ENCODE measurements around the gene CACNA2D1. TPM values are rescaled to one million over a fixed set of nuclear protein-coding genes. Genes with fewer than 3 reads are reported as not detected.

Gene CACNA2D1
- total RNA-seq, 4 donors from 2014 or later = 0.30 to 12.8 (median 2.4) TPM

- Histone ChIP-seq H3K27me3 (no peaks in the 10 kb centered on the region), H3K27ac (no peak overlapping the region), H3K9me3 (no peaks in the 10 kb centered on the region), H3K36me3 (no peaks in the 10 kb centered on the region), H3K4me3 (no peak overlapping the region), H3K4me1 (no peaks in the 10 kb centered on the region)
- intact Hi-C loops (cut with DNase I) = loop anchor here (10.0 kb wide), 1 partner anchor 350 kb away; no protein-coding TSS in a partner anchor
- DNase-seq = no peak
- WGBS, 2 donors = 76 to 90% methylated on average over 6 of the region's 6 CpGs
- TF ChIP-seq POLR2A (IDR thresholded peaks at IDR 0.05) = no peak
- TF ChIP-seq CTCF (IDR thresholded peaks at IDR 0.05) = no peak
Measured at GRCh38 chr7:82224529-82224928, 219.0 kb downstream of the CACNA2D1 start.

GRCh38 chr7:82223580-82223979 is 220.0 kb downstream of the CACNA2D1 start:
- Histone ChIP-seq H3K27ac (no peak overlapping the region), H3K36me3 (no peaks in the 10 kb centered on the region), H3K9me3 (no peaks in the 10 kb centered on the region), H3K4me1 (no peaks in the 10 kb centered on the region), H3K4me3 (no peak overlapping the region), H3K27me3 (no peaks in the 10 kb centered on the region)
- TF ChIP-seq CTCF (IDR thresholded peaks at IDR 0.05) = no peak
- TF ChIP-seq POLR2A (IDR thresholded peaks at IDR 0.05) = no peak
- DNase-seq = no peak
- WGBS, 2 donors = 78 to 90% methylated on average over 3 of the region's 3 CpGs
- intact Hi-C loops (cut with DNase I) = loop anchor here (10.0 kb wide), 1 partner anchor 351 kb away; no protein-coding TSS in a partner anchor

GRCh38 chr7:82221152-82221674 is 222.4 kb downstream of the CACNA2D1 start:
- intact Hi-C loops (cut with DNase I) = loop anchor here (10.0 kb wide), 1 partner anchor 354 kb away; no protein-coding TSS in a partner anchor
- Histone ChIP-seq H3K36me3 (no peaks in the 10 kb centered on the region), H3K27ac (no peak overlapping the region), H3K27me3 (no peaks in the 10 kb centered on the region), H3K9me3 (no peaks in the 10 kb centered on the region), H3K4me3 (no peak overlapping the region), H3K4me1 (no peaks in the 10 kb centered on the region)
- DNase-seq = no peak
- TF ChIP-seq CTCF (IDR thresholded peaks at IDR 0.05) (no peak), POLR2A (IDR thresholded peaks at IDR 0.05) (no peak)
- WGBS, 2 donors = 85 to 93% methylated on average over 9 of the region's 9 CpGs

- no peak for TF ChIP-seq POLR2A (IDR thresholded peaks at IDR 0.05)
- TF ChIP-seq CTCF (IDR thresholded peaks at IDR 0.05) = no peak
- no peaks in the 10 kb centered on the region for H3K4me1 ChIP-seq
- intact Hi-C loops (cut with DNase I) = no loop called here
Measured at GRCh38 chr7:82212466-82212865, 231.1 kb downstream of the CACNA2D1 start.

GRCh38 chr7:82211333-82211732 is 232.2 kb downstream of the CACNA2D1 start:
- DNase-seq = no peak
- H3K27me3 ChIP-seq = no peaks in the 10 kb centered on the region
- no peaks in the 10 kb centered on the region for H3K9me3 ChIP-seq
- TF ChIP-seq POLR2A (IDR thresholded peaks at IDR 0.05) = no peak
- no peak for TF ChIP-seq CTCF (IDR thresholded peaks at IDR 0.05)
- H3K27ac ChIP-seq = no peak overlapping the region
- no peak overlapping the region for H3K4me3 ChIP-seq
- no peaks in the 10 kb centered on the region for H3K4me1 ChIP-seq
- H3K36me3 ChIP-seq = no peaks in the 10 kb centered on the region
- WGBS, 2 donors = 100% methylated on average over 1 of the region's 1 CpG
- intact Hi-C loops (cut with DNase I) = no loop called here

More at GRCh38 chr7:82212466-82212865, 231.1 kb downstream of the CACNA2D1 start:
- no peak for DNase-seq
- no peak overlapping the region for H3K27ac ChIP-seq
- H3K36me3 ChIP-seq = no peaks in the 10 kb centered on the region
- H3K9me3 ChIP-seq = no peaks in the 10 kb centered on the region
- H3K27me3 ChIP-seq = no peaks in the 10 kb centered on the region
- H3K4me3 ChIP-seq = no peak overlapping the region
